ENCODE results near the gene DCTN4. TPM values are rescaled to one million over a fixed set of nuclear protein-coding genes. Genes with fewer than 3 reads are reported as not detected.

DCTN4 gene
- total and polyA plus RNA-seq, 2 of the 8 experiments (the other 6 are each of a cell fraction or from before 2014, with no cell fraction given): 20.5 to 42.7 TPM

- TF ChIP-seq MAX (IDR thresholded peaks at IDR 0.05) (peak; percentile 31; the same call in 1 of the 2 replicates), SP1 (IDR thresholded peaks at IDR 0.05; ENCODE audit: low read depth, low read length) (peak; percentile 81), USF2 (IDR thresholded peaks at IDR 0.05; ENCODE audit: low read length) (no peak), TCF12 (IDR thresholded peaks at IDR 0.05; ENCODE audit: low read depth, low read length) (no peak), KDM4A (IDR thresholded peaks at IDR 0.05; ENCODE audit: low read depth, low read length, severe bottlenecking) (peak; percentile 89), ZNF274 (IDR thresholded peaks at IDR 0.05; ENCODE audit: borderline replicate concordance, extremely low read depth, low read length) (no peak), SIRT6 (IDR thresholded peaks at IDR 0.05; ENCODE audit: low read length) (no peak), TEAD4 (IDR thresholded peaks at IDR 0.05; ENCODE audit: low read depth, low read length) (peak; percentile 88), KDM5A (IDR thresholded peaks at IDR 0.05; ENCODE audit: low read length) (peak; percentile 91), BCL11A (IDR thresholded peaks at IDR 0.05; ENCODE audit: low read depth in 2 of 2, low read length in 2 of 2) (no peak), BACH1 (IDR thresholded peaks at IDR 0.05; ENCODE audit: low read length) (no peak), CEBPB (IDR thresholded peaks at IDR 0.05; ENCODE audit: low read depth, low read length) (no peak), CHD2 (IDR thresholded peaks at IDR 0.05; ENCODE audit: low read length) (no peak; the same call in 1 of the 2 replicates), CTCF (IDR thresholded peaks at IDR 0.05; ENCODE audit: control extremely low read depth in 1 of 3, insufficient read depth in 1 of 3, low read depth in 1 of 3, low read length in 3 of 3) (peak; percentile 25 to 49 (median 39)), ATF3 (IDR thresholded peaks at IDR 0.05; ENCODE audit: insufficient read depth, low read depth, low read length) (peak; percentile 70), CBX8 (IDR thresholded peaks at IDR 0.05; ENCODE audit: borderline replicate concordance, low read depth, low read length) (no peak), NANOG (IDR thresholded peaks at IDR 0.05; ENCODE audit: insufficient read depth, low read depth, low read length, poor library complexity, severe bottlenecking) (no peak), SIN3A (conservative IDR thresholded peaks at IDR 0.05 in 1 of 2, IDR thresholded peaks at IDR 0.05 in 1 of 2; ENCODE audit: low read depth in 1 of 2, low read length in 2 of 2) (peak in 1 of 2 experiments; percentile 76; a peak in 2 of 4 replicates), SUZ12 (IDR thresholded peaks at IDR 0.05; ENCODE audit: low read length) (no peak), POLR2A (IDR thresholded peaks at IDR 0.05; ENCODE audit: control extremely low read depth in 1 of 2, low read depth in 2 of 2, low read length in 2 of 2) (peak; percentile 89 to 97)
These were observed 58.0 kb downstream of the DCTN4 start, which contains the start of gene RBM22 (continued) for GRCh38 chr5:150700594-150701377.

Measured in H1 (cell line).